T1000 (cell line): ENCODE results near the gene SLC2A10.
"Not testable (repeated sequence)": the region's sequence is repeated elsewhere in the genome, so short reads cannot be mapped to it uniquely, and the experiment has no call there.

Source experiments
- DNase-seq: peaks from one replicate; lab custom pipeline; 2025; ENCODE audit warnings: mixed read lengths; lab: John Stamatoyannopoulos, UW

SLC2A10 gene

DNA sequence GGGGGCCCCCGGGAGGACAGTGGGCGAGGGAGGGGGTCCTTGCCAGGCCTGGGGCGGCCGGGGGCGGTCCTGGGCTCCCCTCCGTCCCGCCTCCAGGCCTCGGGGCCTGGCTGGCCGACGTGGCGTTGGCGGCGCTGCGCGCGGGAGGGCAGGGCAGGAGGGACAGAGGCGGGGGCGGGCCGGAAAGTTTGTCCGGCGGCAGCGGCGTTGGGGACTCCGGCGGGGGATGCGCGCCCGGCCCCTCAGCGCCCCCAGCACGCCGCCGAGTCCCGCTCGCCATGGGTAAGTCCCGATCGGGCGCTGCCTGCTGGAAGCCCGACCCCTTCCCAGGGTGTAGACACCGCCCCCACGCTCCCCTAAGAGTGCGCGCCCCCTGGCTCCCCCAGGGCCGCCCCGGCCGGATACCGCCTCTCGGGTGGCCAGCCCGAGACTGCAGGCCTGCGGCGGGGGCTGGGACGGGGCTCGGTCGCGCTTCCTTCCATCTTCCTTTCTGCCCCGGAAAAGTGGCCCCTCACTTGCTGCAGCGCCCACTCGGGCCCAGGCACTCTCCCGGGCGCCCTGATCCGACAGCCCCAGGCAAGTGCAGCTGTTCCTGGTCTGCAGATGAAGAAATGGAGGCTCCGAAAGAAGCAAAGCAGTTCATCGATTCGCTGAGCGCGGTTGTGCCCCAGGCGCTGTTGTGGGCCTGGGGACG is at the start of gene SLC2A10:
Gene SLC2A10 (plus strand): TSS at position 191 of the 694 bp plus-strand sequence. CDS start 88 bp downstream, at position 279.
- DNase-seq, result no peak

DNA sequence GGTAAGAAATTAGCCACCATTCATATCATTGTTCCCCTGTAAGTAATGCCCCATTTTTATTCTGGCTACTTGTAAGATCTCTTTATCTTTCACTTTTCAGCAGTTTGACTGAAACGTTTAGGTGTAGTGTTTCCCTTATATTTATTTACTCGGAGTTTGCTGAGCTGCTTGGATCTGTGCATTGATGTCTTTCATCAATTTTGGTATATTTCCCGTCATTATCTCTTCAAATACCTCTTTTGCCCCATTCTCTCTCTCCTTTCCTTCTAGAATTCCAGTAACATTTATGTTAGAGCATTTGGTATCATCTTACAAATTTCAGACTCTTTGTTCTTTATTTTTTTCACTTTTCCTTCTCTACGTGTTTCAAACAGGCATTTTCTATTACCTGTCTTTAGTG is 49.0 kb upstream of the SLC2A10 start:
- DNase-seq, result no peak

DNA sequence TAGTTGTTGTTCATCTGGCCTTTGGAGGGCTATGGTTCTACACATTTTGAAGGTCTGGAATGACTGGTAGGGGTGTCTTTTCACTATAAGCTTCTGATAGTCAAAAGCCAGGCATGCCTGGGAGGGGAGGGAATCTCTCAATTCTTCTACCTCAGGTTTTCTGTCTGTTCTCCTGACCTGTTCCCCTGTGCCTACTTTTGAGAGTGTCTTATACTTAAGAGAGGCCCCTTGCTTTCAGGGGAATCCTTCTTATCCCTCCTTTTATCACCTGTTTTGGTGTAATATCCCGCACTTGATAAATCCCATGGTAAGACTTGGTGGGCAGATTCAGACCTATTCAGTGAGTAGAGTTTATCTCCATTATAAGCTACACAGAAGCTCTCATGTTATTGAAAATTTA is 47.8 kb upstream of the SLC2A10 start:
- DNase-seq, result no peak

DNA sequence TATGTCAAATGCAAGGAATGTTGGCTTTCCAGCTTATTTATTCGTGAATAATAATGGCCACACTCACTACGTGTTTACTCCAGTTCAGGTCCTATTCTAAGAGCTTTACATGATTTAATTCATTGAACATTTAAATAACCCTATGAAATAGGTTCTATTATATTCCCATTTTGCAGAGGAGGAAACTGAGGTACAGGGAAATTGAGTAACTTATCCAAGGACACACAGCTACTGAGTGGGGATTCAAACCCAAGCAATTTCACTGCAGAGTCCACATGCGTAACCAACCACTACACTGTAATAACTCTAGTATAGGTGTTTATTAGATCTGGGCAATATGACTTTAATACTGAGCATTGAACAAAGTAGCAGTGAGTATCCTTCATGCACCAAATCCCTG is 45.9 kb upstream of the SLC2A10 start:
- no peak for DNase-seq

DNA sequence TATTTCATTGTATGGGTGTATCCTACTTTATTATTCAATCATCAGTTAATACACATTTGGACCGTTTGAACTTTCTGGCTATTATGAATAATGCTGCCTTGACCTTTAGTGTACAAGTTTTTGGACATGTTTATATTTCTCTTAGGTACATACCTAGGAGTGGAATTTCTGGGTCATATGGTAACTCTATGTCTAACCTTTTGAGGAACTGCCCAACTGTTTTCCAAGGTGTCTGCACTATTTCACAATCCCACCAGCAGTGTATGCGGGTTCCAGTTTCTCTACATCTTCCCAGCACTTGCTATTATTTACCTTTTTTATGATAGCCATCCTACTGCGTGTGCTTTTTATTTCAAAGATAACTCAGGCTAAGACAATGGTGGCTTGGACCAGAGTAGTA is 43.8 kb upstream of the SLC2A10 start:
- DNase-seq, result no peak

DNA sequence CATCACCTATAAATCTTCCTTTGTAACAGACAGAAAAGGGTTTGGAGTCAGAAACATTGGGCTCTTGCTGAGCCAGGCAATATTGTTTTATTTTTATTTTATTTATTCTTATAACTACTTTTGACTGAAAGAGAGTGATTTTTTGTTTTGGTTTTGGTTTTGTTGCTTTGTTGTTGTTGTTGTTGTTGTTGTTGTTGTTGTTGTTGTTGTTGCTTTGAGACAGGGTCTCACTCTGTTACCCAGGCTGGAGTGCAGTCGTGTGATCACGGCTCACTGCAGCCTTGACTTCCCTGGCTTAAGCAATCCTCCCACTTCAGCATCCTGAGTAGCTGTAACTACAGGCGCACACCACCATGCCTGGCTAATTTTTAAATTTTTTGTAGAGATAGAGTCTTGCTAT is 43.1 kb upstream of the SLC2A10 start:
- no peak for DNase-seq

DNA sequence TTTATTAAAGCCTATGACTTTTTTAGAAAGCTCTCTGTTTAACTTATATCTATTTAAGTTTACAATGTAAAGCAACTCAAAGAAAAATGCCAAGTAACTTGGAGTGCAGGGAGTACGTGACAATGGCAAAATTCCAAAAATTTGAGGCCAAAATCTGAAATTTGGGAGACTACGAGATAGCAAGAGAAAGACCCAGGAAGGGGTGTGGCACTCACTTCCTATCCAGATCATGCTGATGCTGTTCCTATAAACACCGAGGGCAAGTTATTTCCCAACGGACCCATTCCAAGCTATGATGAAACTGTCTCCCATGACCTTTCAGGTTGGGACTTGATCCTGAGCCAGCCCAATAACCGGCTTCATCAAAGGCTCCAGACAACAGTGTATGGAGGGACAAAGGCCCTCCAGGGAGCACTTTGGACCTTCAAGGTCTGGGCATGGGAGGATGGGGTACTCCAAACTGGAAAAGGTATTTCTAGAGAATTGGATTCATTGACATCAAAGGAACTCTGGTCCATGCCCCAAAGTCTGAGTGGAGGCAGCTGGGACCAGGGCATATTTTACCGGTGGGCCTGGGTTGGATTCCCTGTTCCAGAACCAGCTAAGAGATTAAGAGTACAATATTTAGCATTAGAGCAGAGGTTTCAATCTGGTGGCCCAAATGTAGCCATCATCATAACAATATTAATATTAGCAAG is 42.5 kb upstream of the SLC2A10 start:
- DNase-seq, result no peak

DNA sequence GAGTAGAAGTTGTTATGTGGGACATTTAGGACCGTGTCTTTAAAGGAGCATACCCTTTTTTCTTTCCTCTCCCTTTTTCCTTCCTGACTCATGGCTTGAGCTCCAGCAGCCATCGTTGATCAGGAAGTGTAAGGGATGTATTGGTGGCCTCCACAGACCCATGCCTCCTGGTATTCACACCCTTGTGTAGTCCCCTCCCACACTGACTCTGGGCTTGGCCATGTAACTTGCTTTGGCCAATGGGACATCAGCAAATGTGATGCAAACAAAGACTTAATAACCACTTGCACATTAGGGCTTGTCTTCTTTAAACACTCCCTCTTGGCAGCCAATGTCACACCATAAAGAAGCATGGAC is 39.2 kb upstream of the SLC2A10 start:
- no peak for DNase-seq

DNA sequence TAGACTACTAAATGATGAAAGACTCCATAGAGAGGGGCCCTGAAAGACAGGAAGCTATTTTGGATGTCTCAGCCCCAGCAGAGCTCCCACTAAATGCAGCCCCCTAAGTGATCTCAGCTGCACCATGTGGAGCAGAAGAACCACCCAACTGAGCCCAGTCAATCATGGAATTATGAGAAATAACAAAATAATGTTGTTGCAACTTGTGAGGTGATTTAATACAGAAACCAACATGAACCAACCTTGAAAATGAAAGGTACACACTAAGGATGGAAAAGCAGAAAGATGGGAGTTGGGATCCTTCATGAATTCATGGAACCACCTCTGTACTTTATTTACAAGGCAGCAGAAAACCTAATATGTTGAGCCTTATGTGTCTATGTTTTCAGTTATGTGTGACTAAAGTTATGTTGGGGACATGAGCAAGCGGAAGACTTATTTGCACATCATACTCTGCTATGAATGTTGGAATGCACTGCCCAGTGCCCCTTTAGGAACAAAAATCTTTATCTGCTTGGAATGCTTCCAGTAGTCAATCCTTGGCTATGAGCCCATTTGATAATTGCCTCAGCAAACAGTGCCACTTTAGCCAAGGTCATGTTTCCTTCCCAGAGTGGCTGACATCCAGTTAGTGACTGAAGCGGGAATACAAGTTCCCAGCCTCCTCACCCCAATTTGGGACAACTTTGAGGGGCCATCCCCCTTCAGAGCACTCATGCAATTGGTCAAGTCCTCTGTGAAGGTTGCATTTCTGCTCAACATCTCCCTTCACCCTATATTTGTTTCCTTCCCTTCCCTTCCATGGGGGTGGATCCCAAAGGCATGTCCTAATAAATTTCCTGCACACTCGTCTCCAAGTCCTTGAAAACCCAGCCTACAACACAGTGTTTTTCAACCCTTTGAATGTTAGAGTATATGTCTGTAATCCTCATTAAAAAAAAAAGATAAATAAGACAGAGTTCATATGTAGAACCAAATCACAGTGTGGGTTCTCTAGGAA is 38.6 kb upstream of the SLC2A10 start:
- no peak for DNase-seq

DNA sequence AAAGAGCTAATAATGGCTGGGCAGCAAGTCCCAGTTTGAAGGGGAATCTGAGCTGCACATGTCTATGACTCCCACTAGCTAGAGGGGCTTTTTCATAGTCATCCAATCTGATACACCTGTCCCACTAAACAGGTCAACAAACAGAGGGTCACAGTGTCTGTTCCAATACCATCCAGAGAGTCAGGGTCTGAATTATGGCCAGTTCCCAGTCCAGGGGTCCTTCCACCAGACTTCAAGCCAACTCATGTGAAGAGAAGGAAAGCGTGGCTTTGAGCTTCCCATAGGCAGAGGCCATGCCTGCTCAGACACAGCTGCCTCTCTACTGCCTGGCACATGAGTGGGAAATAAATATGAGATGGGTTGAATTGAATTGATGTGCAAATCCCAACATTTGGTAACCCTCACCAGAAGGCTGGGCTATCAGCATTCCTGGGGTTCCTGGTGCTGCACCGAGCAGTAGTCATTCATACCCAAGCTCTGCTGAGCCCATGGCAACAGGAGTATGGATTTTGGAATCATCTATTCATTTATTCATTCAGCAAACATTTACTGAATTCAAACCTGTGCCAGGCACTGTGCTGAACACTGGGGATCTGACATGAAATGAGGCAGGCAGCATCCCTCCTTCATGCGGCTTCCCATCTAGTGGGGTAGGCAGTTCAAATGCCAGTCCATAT is 37.4 kb upstream of the SLC2A10 start:
- DNase-seq, result no peak

DNA sequence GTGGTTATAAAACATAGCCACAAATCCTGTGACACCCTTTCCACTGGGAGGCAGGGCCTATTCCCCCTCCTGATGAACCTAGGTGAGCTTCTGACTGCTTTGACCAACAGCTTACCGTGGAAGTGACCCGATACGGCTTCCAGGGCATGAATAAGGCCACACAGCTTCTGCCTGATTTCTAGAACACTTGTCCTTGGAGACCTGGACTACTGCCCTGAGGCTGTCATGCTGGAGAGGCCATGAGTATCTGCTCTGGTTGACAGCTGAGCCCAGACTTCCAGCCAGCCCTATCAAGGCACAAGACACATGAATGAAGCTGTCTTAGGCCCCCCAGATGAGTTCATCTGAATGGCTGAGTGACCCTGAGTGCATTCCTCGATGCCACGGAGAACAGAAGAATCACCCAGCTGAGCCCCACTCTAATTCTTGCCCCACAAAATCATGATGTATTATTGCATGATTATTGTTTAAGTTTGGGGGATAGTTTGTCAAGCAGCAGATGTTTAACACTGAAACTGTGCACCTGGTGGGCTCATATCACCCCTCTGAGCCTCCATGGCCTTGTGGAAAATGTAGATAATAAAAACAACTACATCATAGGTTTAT is 36.8 kb upstream of the SLC2A10 start:
- DNase-seq, result no peak

DNA sequence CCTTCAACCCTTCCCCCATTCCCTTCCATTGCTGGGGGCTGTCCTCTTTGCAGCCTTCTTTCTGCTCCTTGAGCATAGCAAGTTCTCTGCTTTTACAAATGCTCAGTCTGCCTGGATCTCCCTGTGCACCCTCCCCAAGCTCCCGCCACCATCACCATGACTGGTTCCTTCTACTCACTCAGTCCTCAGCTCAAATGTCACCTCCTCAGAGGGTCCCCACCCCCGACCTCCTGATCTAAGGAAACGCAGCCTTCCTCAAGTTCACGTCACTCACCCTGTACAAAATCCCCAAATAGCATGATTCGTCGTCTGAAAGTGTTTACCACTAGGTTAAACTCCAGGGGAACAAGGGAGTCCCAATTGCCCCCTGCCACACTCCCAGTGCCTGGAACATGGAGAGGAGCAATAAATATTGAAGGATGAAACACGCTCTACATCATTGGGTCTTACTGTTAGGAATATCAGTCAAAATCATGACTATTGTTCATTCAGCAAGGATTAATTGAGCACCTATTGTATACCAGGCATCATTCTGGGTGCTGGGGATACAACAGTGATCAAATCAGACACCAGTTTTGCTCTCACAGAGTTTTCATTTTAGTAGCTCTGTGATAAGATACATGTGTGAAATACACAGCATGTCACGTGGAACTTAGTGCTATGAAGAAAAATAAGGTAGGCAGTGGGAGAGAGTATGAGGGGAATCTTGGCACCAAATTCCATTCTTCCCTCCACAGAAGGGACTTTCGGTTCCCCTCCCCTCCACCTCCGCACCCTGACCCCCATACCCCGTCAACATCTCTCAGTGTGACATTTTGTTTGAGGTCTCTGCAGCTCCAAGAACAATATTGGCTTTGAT is 35.8 kb upstream of the SLC2A10 start:
- no peak for DNase-seq

DNA sequence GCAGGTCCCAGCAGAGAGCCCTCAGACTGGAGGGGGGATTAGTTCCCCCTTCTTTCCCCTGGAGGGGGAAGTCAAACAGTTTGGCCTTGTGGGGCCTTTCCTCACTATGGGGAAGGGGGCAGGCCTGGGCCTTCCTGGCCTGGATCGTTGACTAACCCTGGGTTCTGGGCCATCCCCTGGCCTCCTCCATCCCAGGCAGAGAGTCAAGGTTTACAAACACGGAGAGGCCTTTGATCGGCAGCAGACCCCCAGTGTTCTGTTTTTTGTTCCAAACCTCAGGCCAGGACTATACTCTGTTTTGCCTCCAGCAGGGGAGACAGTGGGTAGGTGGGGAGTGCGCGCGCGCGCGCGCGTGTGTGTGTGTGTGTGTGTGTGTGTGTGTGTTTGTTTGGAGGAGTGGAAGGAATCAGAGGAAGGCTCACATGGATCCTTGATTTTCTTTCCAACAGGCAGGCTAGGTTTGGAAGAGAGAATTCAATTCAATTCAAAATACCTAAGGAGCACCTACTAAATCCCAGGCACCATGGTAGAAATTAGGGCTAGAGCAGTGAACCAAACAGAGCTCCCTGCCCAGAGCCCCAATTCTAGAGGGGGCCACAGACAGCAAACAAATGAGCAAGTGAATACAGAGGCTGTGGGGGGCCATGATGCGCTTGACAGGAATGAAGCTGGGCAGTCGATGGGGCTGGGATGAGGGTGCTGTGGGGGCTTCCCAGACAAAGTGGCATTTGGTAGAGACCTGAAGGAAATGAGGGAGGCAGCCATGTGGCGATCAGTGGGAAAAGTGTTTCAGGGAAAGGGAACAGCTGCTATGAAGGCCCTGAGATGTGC is 35.0 kb upstream of the SLC2A10 start:
- no peak for DNase-seq

DNA sequence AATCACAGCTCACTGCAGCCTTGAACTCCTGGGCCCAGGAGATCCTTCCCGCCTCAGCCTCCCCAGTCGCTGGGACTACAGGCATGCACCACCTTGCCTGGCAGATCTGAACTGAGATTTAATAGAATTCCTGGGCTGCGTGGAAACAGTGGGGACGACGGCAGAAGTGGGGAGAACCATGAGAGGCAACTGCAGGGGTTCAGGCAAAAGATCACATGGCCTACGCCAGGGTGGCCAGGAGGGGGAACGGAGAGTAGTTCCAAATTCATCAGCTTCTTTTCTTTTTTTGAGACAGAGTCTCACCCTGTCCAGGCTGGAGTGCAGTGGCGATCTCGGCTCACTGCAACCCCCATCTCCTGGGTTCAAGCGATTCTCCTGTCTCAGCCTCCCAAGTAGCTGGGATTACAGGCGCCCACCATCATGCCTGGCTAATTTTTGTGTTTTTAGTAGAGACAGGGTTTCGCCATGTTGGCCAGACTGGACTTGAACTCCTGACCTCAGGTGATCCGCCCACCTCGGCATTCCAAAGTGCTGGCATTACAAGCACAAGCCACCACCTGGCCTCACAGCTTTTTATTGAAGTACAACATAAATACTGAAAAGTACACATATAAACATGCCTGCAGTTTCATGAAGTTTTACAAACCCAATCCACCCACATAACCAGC is 32.7 kb upstream of the SLC2A10 start:
- DNase-seq, result not testable (repeated sequence)

DNA sequence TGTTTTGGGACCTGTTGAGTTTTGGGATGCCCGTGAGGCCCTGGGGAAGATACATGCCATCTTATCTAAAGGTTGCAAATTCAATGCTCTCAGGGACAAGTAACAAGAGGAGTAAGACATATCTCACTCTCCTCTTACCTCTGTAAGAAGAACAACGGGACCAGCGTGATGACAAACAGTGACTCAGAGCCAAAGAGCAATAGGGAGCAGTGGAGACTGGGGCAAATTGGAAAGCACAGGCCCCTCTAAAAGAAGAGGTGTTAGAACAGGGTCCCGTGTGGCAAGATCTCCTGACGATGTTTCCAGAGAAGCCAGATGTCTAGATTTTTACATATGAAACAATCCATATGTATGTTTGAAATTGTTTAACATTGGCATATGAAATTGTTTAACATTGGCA is 31.8 kb upstream of the SLC2A10 start:
- no peak for DNase-seq

DNA sequence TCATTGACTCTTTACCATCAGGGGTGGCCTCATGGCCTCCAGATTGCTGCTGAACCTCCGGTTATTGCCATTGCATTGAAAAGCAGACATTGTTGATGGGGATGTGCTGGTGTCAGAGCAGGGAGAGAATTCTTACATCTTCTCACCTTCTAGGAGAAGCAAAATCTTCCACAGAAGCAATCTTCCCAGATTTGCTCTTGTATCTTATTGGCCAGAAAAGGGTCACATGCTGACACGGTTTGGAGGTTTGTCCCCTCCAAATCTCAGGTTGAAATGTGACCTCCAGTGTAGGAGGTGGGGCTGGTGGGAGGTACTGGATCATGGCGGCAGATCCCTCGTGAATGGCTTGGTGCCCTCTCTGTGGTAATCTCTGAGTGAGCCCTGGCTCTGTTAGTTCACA is 30.9 kb upstream of the SLC2A10 start:
- DNase-seq, result no peak

DNA sequence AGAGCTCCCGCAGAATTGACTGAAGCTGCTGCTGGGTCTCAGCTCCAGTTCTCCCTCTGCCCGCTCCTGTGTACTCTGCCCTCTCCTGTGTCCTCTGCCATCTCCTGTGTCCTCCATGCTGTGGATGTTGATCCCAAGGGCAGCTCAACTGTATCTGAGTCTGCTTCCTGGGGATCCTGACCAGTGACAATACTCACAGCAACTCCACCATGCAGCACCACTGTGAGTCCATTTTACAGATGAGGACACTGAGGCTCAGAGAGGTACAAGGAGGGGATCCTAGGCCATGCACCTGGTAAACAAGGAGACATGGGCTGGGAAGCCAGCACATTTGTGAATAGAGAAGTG is 28.8 kb upstream of the SLC2A10 start:
- no peak for DNase-seq

DNA sequence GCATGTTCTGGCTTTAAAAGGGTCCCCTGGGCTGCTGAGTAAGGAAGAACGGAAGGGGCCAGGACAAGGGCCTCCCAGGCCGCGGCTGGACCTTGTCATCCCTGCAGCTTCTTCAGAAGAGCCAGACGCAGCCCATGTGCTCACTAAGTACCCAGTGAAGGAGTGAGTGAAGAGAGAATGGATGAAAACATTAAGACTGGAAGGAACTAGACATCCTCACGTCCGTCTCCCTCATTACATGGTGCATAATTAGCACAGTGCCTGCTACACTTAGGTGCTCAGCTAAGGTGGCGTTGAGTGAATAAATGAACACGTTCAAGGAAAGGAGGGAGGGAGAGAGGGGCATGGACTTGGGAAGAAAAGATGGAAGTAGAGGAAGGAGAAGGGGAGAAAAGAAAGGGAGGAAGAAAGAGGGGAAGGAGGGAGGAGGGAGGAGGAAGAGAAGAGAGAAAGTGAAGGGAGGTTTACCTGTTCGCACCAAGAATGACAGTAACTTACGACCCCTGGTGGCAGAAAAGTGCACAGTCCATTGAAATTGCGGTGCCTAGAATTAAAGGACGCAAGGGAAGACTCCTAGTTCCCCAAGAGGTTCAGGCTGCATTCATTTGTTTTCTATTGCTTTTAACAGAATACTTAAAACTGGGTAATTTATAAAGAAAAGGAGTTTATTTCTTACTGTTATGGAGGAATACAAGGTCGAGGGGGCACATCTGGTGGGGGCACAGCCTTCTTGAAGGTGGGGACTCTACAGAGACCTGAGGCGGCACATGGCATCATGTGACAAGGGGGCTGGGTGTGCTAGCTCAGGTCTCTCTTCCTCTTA is 28.2 kb upstream of the SLC2A10 start:
- no peak for DNase-seq
